Stimulated activated CD8-positive, alpha-beta memory T cell treated with anti-CD3 and anti-CD28 coated beads, Interleukin-15, amount 100 ng/mL, for 4 hours (primary cell): ENCODE data around the gene SLC26A8.

Experiments
- DNase-seq, 2 donors: peaks; one replicate each; pipeline ENCODE4 v3.0.0-alpha.2; 2020; ENCODE audit warnings: low read depth in 2 of 2

Gene SLC26A8

DNA sequence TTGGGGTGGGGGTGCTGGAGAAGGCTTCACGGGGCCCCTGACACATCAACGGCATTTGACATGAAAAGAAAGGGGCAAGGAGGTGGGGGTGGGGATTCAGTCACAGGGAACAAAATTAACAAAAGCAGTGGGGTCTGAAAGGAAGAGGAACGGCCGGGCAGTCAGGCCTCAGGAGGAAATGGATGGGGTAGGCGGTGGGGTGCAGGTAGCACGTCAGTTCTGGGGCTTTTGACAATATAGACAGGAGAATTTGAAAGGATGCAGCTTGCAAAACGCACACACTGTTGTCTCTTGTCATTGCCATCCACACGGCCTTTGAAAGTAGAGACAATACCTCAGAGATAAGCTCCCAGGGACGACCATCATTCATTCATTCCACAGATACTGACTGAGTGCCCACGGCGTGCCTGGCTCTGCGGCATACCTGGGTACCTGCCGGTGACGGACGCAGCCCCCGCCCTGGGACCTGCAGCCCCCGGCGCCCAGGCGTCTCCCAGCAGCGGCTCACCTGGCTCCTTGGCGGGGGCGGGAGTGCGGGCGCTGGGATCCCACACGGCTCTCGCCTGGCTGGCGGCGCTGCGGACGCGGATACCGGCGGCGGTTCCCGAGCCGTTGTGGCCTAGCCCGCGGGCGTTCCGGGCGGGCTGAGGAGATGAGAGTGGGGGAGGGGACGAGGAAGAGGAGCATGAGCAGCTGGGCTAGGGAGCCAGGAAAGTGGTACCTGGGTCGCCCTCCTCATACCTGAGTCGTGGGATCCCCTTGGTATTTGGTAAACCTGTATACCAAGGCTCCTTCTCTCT, at the start of gene SLC26A8:
SLC26A8 (minus strand) TSS at position 646 of the 800 bp plus-strand sequence. CDS start 4,934 bp downstream, outside the sequence.
- no peak for DNase-seq

GRCh38 chr6:36073587-36073986, 49.1 kb upstream of the SLC26A8 start:
- no peak for DNase-seq

DNA sequence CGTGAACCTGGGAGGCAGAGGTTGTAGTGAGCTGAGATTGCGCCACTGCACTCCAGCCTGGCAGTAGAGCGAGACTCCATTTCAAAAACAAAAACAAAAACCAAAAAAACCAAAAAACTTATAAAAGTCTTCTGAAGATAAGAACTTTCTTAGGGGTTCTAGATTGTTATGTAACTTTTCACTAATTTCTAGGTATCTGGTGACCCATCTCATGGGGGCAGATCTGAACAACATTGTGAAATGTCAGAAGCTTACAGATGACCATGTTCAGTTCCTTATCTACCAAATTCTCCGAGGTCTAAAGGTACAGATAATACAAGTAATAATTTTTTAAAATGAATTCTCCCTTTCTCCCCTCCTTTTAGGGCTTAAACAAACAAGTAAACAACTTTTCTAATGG, 48.2 kb upstream of the SLC26A8 start:
- DNase-seq: no peak

GRCh38 chr6:36071714-36072113, 47.3 kb upstream of the SLC26A8 start:
- DNase-seq: no peak

- no peak for DNase-seq
These were observed 46.8 kb upstream of the SLC26A8 start for GRCh38 chr6:36071281-36071680.

DNA sequence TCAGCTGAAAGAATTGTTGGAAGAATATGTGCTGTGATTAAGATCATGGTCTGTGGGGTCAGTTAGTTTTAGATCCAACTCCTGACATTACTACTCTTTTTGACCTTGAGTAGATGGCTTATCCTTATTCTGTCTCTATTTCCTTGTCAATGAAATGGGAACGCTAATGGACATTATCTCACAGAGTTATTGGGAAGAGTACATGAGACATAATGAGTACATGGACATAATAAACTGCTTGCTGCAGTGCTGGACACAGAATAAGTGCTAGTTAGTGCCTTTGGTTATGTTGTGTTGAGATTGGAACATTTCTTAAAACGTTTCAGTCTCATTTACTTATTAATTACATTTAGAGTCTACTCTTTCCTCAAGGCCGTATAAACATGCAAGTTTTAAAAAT, 45.8 kb upstream of the SLC26A8 start:
- no peak for DNase-seq

- DNase-seq: no peak
These were observed 45.1 kb upstream of the SLC26A8 start for GRCh38 chr6:36069573-36069972.

DNA sequence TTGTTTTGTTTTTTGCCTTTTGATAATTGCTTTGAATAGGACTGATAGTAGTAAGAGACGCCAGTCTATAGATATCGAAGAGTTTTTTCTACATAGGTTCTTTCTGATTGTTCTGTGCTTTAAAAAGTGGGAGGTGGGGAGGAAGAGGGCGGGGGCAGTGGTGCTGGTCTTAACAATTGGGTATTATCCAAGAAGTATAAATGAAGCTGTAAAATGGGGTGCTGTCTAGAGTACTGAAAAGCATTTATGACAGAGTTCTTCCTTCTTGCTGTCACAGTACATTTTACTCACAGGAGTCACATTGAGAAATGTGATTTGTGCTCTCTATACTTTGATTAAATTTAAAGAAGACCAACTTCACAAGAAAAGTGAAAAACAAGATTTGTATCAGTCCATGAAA, 44.1 kb upstream of the SLC26A8 start:
- no peak for DNase-seq

GRCh38 chr6:36068012-36068392, 43.6 kb upstream of the SLC26A8 start:
- no peak for DNase-seq

DNA sequence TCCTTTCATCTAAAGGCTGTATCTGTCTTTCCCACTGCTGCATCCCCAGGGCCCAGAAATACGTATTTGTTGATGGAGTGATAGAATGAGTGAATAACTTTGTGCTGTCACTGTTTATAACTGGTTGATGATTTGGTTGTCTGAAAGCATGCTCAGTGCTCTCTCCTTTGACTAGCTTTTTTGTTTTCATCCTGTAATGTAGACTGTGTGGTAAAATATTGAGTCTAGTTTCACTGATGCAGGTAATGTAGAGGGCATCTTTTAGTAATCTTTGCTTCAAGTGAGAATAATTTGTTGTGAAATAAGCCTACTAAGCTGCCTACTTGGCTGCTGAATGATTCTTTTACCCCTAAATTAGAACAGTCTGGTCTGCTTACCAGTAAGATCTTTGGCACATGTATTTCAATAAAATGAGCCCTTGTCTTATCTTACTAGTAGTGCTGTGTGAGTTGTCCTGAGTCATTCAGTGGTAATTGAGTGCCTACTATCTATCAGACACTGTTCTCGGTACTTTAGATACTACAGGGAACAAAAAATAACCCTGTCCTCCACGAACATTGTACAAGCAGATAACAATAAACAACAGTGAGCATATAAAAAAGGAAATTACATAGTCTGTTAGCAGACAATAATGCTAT, 43.1 kb upstream of the SLC26A8 start:
- DNase-seq: no peak

GRCh38 chr6:36066817-36067216, 42.4 kb upstream of the SLC26A8 start:
- DNase-seq: no peak

DNA sequence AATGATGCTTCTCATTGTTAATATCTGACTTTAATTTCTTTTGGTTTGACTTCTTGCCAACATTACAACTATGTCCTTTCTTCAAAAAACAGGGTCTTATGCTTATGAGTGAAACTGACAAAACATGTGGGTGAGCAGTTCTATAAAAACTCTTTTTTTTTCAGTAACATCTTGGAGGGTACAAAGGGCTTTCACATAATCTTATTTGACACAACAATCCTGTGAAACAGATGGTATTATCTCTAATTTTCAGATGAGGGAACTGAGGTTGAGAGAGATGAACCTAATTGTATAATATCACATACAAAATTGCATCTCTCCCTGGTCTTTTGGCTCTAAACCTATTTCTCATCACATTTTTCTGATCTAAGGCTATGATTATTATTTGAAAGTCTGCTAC, 41.5 kb upstream of the SLC26A8 start:
- DNase-seq: no peak

DNA sequence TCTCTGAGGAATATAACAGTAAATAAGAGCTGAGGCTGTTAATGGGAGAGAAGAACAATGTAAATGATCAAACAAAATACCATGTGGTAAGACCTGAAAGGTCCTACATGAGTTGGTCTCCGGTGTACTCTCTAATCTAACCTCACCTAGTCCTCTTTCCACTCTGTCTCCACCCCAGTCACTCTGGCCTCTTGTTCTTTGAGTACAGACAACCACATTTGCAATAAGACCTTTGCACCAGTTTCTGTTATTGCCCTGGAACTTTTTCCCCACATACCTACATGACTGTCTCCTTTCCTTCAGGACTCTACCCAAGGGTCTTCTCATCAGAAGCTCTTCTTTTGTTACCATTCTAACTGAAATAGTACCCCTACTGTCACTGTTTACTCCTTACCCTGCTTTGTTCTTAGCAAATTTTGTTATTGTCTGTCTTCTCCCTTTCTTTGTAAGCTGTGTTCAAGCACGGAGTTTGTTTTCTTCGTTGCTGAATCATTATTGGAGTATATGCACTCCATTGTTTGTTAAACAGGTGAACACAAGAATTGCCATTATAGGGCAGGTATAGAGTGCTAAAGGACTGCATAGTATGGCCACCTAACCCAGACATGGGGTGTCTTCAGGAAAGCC, 40.4 kb upstream of the SLC26A8 start:
- DNase-seq: no peak

GRCh38 chr6:36063318-36064060, 39.0 kb upstream of the SLC26A8 start:
- no peak for DNase-seq

GRCh38 chr6:36062247-36062646, 37.8 kb upstream of the SLC26A8 start:
- no peak for DNase-seq

- DNase-seq: no peak
These were observed 36.8 kb upstream of the SLC26A8 start for GRCh38 chr6:36061236-36061635.

- DNase-seq: no peak
These were observed 31.7 kb upstream of the SLC26A8 start for GRCh38 chr6:36056178-36056577.

DNA sequence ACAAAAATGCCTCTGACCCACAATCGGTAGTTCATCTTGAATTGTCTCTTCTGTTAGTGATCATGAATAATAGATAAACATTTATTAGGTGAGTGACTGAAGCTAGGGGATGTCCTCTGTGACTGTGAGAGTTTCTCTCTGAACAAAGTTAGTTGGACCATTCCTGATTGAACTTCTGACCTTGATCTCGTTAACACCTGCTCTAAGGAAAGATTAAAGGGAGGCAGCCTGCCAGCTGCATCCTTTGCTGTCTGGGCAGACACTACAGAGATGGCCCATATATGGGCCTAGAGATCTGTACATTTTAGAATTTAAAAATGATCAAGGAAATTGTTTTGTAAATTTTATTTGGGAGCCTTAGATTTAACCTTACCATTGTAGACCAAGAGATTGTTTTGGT, 30.5 kb upstream of the SLC26A8 start:
- no peak for DNase-seq

DNA sequence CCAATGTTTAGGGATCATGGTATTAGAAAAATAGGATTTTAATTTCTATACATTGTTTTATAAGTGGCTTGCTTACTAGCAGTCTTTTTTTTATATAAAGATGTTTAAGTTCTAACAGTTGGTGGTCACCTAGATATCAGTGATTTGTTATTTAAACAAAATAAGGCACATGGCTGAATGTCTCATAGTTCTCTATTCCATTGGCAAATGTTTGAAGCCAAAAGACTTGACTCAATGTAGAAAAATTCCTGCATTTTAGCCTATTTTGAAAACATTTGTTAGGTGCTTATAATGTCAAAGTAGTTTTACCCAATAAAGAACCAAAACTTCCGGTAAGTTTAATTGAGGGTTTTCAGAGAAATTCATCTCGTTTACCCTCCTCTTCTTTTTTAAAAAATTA, 30.0 kb upstream of the SLC26A8 start:
- DNase-seq: no peak

- DNase-seq: no peak
These were observed 29.4 kb upstream of the SLC26A8 start for GRCh38 chr6:36053878-36054277.

GRCh38 chr6:36052097-36052496, 27.7 kb upstream of the SLC26A8 start:
- DNase-seq: no peak

GRCh38 chr6:36050947-36051710, 26.7 kb upstream of the SLC26A8 start:
- DNase-seq: no peak
